Naive thymus-derived CD4-positive, alpha-beta T cell (primary cell): ENCODE measurements around the gene OR10A3. TPM values are rescaled to one million over a fixed set of nuclear protein-coding genes. Genes with fewer than 3 reads are reported as not detected.

Experiments used
- ATAC-seq: fragments of 150-1000 bp; cut with Tn5 transposase; 2 replicates; pipeline ENCODE4 v1.10.0; 2021; ENCODE audit warnings: mild to moderate bottlenecking, moderate library complexity
- CTCF ChIA-PET: fragments of 350-600 bp; sonication (Branson Sonifier 250); formaldehyde crosslinking; loops from one replicate; lab custom pipeline; 2021; ENCODE audit warnings: antibody characterized with exemption; lab: Charles Lee
- POLR2A ChIA-PET: fragments of 350-600 bp; sonication (Branson Sonifier 250); formaldehyde crosslinking; loops from one replicate; lab custom pipeline; 2021; ENCODE audit warnings: antibody characterized with exemption, inconsistent platforms; lab: Charles Lee
- DNase-seq, 9 donors: peaks; one replicate each; pipeline versions ENCODE4 v3.0.0 to v3.0.0-alpha.2; 2020 to 2022; ENCODE audit warnings: mixed read lengths in 1 of 9
- H3K27ac ChIP-seq: one replicate; pipeline ENCODE4 v1.7.0; 2013; ENCODE audit warnings: mild to moderate bottlenecking, low read depth, low read length, moderate library complexity
- H3K27me3 ChIP-seq, 2 donors: one replicate each; pipeline ENCODE4 v1.7.0; 2013; ENCODE audit warnings: low read length in 2 of 2, mild to moderate bottlenecking in 2 of 2, moderate library complexity in 2 of 2; ENCODE audit not compliant: control insufficient read depth in 2 of 2, insufficient read depth in 2 of 2
- H3K36me3 ChIP-seq, 3 experiments: 1 replicate in 2 of 3; 2 replicates in 1 of 3; pipeline ENCODE4 v1.7.0; 2013; ENCODE audit warnings: low read length in 3 of 3, mild to moderate bottlenecking in 3 of 3, moderate library complexity in 1 of 3; ENCODE audit not compliant: insufficient read depth in 3 of 3, control insufficient read depth in 2 of 3
- H3K4me1 ChIP-seq, 2 donors: one replicate each; pipeline ENCODE4 v1.7.0; 2013; ENCODE audit warnings: low read length in 2 of 2, mild to moderate bottlenecking in 2 of 2, moderate library complexity in 1 of 2; ENCODE audit not compliant: control insufficient read depth in 2 of 2, insufficient read depth in 2 of 2
- H3K4me3 ChIP-seq: 2 replicates; pipeline ENCODE4 v1.7.0; 2013; ENCODE audit warnings: mild to moderate bottlenecking, low read length
- H3K9me3 ChIP-seq, 3 experiments: 1 replicate in 2 of 3; 2 replicates in 1 of 3; pipeline ENCODE4 v1.7.0; 2013; ENCODE audit warnings: low read length in 3 of 3; ENCODE audit not compliant: control insufficient read depth in 2 of 3
- H3K27ac Mint-ChIP-seq, 9 donors: one replicate each; pipeline ENCODE4 v1.8.0; 2020 to 2022; ENCODE audit warnings: mixed read lengths in 9 of 9, mild to moderate bottlenecking in 8 of 9, moderate library complexity in 5 of 9, inconsistent platforms in 2 of 9
- H3K27me3 Mint-ChIP-seq, 5 donors: one replicate each; pipeline ENCODE4 v1.8.0; 2021 to 2022; ENCODE audit warnings: mixed read lengths in 5 of 5, mild to moderate bottlenecking in 1 of 5
- H3K36me3 Mint-ChIP-seq, 5 donors: one replicate each; pipeline ENCODE4 v1.8.0; 2020 to 2022; ENCODE audit warnings: mixed read lengths in 5 of 5, mild to moderate bottlenecking in 3 of 5, inconsistent platforms in 1 of 5
- H3K4me1 Mint-ChIP-seq, 7 donors: one replicate each; pipeline ENCODE4 v1.8.0; 2020 to 2022; ENCODE audit warnings: mixed read lengths in 7 of 7, mild to moderate bottlenecking in 3 of 7, inconsistent platforms in 1 of 7
- H3K4me3 Mint-ChIP-seq, 10 donors: one replicate each; pipeline ENCODE4 v1.8.0; 2020 to 2022; ENCODE audit warnings: mild to moderate bottlenecking in 10 of 10, mixed read lengths in 10 of 10, moderate library complexity in 6 of 10, inconsistent platforms in 2 of 10
- H3K9me3 Mint-ChIP-seq, 11 donors: one replicate each; pipeline ENCODE4 v1.8.0; 2020 to 2022; ENCODE audit warnings: mixed read lengths in 11 of 11, mild to moderate bottlenecking in 4 of 11, inconsistent platforms in 1 of 11, moderate library complexity in 1 of 11
- intact Hi-C, 2 donors: fragments of 100-400 bp; cut with micrococcal nuclease; formaldehyde crosslinking; loops; one replicate each; pipeline ENCODE4 v1.15.1; 2023
- polyA plus RNA-seq, 2 donors: library from polyadenylated mRNA; unstranded; fragments of 300-500 nt; fragmentation: Illumina TruSeq; gene quantifications; one replicate each; pipeline ENCODE4 v1.2.3, GENCODE V29; 2021
- total RNA-seq, 6 experiments: library from RNA in 5 of 6; stranded (reverse) in 5 of 6; gene quantifications; 1 replicate in 5 of 6; 2 replicates in 1 of 6; pipeline ENCODE4 v1.2.3 and lab custom pipeline; 2021 to 2026

Gene OR10A3
- total and polyA plus RNA-seq, 7 experiments from 2014 or later = not detected

DNA sequence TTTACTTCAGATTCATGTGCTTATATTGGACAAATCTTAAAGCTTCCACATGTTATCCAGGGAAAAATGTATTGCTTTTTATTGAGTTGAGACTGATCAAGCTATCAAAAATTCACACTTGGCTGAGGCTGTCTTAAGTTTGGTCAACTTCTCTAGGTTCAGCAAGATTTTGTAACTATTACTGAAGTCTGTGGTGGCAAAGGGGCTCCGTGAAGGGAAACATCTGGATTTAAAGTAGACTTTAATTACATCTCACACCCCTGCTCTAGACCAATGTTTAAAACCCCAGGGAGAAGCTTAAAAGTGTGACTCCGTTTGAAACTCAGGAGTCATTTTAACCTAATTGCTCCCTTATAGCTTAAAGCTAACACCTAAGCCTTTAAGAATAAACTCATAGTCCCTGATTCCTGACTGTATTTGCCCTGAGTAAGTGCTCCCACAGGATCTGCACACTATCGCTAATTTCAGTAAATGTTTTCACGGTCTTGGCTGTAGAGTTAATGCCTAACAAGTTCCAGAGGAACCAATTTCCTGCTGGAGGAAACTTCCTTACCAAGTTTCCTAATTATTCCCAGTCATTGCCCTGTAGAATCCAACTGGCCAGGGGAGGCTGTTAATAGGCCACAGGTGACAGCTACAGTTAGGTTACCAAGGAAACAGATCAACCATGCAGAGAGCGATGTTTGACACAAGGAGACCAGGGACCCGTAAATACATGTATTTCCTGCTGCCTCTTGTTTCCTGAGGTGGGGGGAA lies 50.9 kb downstream of the OR10A3 start:
- Histone ChIP-seq H3K27me3 (no peaks in the 10 kb centered on the region), H3K9me3 (no peaks in the 10 kb centered on the region), H3K4me1 (no peaks in the 10 kb centered on the region), H3K4me3 (no peak overlapping the region), H3K36me3 (no peaks in the 10 kb centered on the region), H3K27ac (no peak overlapping the region)
- H3K9me3 Mint-ChIP-seq = peaks cover 0 to 5% (median 0%) of the 10 kb centered on the region in 11 donors
- H3K4me3 Mint-ChIP-seq = no peak overlapping the region
- intact Hi-C loops = no loop called here
- no peak for DNase-seq
- no peaks in the 10 kb centered on the region for H3K36me3 Mint-ChIP-seq
- H3K27me3 Mint-ChIP-seq = peaks cover 4 to 18% (median 5%) of the 10 kb centered on the region in 5 donors
- no peak for ATAC-seq
- POLR2A ChIA-PET = no interaction called here
- CTCF ChIA-PET = interaction anchor here (0.7 to 3.2 kb wide), 2 partner anchors 96 to 97 kb away, joined by 3 to 25 read pairs; partner anchors contain the start of gene EIF3F
- no peak overlapping the region for H3K27ac Mint-ChIP-seq
- H3K4me1 Mint-ChIP-seq = peaks cover 0 to 7% (median 3%) of the 10 kb centered on the region in 7 donors

GRCh38 chr11:7889985-7890384 lies 51.5 kb downstream of the OR10A3 start:
- Histone ChIP-seq H3K27me3 (no peaks in the 10 kb centered on the region), H3K4me3 (no peak overlapping the region), H3K27ac (no peak overlapping the region), H3K4me1 (no peaks in the 10 kb centered on the region), H3K9me3 (no peaks in the 10 kb centered on the region), H3K36me3 (no peaks in the 10 kb centered on the region)
- Mint-ChIP-seq H3K4me3 (no peak overlapping the region), H3K4me1 (peaks cover 0 to 7% (median 3%) of the 10 kb centered on the region in 7 donors), H3K36me3 (no peaks in the 10 kb centered on the region), H3K27me3 (peaks cover 4 to 18% (median 8%) of the 10 kb centered on the region in 5 donors), H3K27ac (no peak overlapping the region), H3K9me3 (no peaks in the 10 kb centered on the region)
- no peak for ATAC-seq
- ChIA-PET CTCF (interaction anchor here (0.7 kb wide), 1 partner anchor 97 kb away, joined by 3 read pairs; the partner anchor contains the start of gene EIF3F), POLR2A (no interaction called here)
- intact Hi-C loops = no loop called here
- DNase-seq = no peak

Other genes starting within 250 kb of the OR10A3 start
- gene OVCH2, start 235.2 kb downstream of the OR10A3 start, total RNA-seq = not detected
- gene OVCH2, start 235.2 kb downstream of the OR10A3 start, polyA plus RNA-seq = not detected
- gene OR5P2, start 144.8 kb downstream of the OR10A3 start, total RNA-seq = not detected
- gene OR5P2, start 144.8 kb downstream of the OR10A3 start, polyA plus RNA-seq = not detected
- not detected for gene OR5P3, start 110.9 kb downstream of the OR10A3 start, total RNA-seq
- not detected for gene OR5P3, start 110.9 kb downstream of the OR10A3 start, polyA plus RNA-seq
- gene OR10A6, start 10.4 kb downstream of the OR10A3 start, total RNA-seq = not detected
- not detected for gene OR10A6, start 10.4 kb downstream of the OR10A3 start, polyA plus RNA-seq
- not detected for gene NLRP10, start 23.7 kb upstream of the OR10A3 start, total RNA-seq
- not detected for gene NLRP10, start 23.7 kb upstream of the OR10A3 start, polyA plus RNA-seq
- 100 to 1,000 TPM; 222 to 405 (median 353) TPM for gene EIF3F, start 45.6 kb upstream of the OR10A3 start, total RNA-seq
- 100 to 1,000 TPM; 509 to 555 TPM for gene EIF3F, start 45.6 kb upstream of the OR10A3 start, polyA plus RNA-seq
- gene TUB, start 139.5 kb upstream of the OR10A3 start, total RNA-seq = under 1 TPM in 3 of 5 experiments, not detected in 2; 0.05 to 0.07 (median 0.05) TPM
- gene TUB, start 139.5 kb upstream of the OR10A3 start, polyA plus RNA-seq = under 1 TPM in 1 of 2 donors, not detected in 1; 0.12 TPM
- gene RIC3, start 227.3 kb upstream of the OR10A3 start, total RNA-seq = 10 to 100 TPM in 4 of 5 experiments, 1 to 10 TPM in 1; 7.3 to 66.9 (median 34.4) TPM
- 1 to 10 TPM; 2.5 to 2.8 TPM for gene RIC3, start 227.3 kb upstream of the OR10A3 start, polyA plus RNA-seq